GM19397 (cell line): ENCODE measurements around the gene PLCG2.

Experiments
- ATAC-seq: cut with Tn5 transposase; IDR thresholded peaks from one replicate; pipeline ENCODE4 v1.9.1; 2021; ENCODE audit warnings: mild to moderate bottlenecking, moderate library complexity; ENCODE audit not compliant: unreplicated experiment

Gene PLCG2

DNA sequence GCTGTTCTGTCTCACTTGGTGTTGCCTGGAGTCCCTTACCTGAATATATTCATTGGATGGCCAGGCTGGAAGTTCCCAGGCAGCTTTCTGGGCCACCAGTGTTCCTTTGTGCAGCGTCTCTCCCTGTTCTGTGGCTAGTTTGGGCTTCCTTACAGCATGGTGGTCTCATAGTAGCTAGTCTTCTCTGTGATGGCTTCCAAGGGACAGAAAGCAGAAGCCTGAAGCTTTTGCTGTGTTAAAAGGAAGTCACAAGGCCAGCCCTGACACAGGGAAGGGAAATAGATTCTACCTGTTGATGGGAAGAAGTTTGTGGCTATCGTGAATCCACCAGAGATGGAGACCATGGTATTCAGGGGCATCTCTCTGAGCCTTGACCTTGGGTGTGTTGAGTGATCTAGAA lies 34.6 kb downstream of the PLCG2 start:
- no peak for ATAC-seq

DNA sequence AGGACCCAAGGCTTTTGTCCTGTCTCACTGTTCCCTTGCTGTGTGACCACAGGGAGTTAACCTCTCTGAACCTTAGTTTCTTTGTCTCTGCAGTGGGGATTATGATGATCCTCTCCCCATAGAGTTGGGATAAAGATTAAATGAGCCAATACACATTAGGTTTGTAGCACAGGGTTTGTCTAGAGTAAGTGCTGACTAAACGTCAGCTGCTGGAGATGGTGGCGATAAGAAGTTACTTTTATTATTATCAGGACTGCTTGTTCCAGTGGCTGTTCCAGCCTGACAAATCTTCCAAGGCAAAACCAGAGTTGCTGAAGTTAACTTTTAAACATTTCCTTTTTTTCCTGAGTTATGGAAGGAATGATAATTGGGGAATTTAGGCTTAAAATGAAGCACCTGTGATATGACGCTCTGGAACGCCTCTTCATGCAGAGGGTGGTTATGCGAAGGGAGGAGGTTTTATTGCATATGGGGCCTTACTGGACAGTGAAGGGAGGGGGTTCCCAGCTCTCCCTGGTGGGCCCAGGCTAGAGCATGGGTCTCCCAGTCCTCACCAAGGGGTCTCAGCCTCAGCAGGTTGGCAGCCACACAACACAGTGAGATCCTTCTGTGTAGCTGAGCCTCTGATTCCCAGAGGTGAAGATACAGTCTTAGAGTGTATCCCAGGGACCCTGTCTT lies 35.8 kb downstream of the PLCG2 start:
- ATAC-seq: no peak

DNA sequence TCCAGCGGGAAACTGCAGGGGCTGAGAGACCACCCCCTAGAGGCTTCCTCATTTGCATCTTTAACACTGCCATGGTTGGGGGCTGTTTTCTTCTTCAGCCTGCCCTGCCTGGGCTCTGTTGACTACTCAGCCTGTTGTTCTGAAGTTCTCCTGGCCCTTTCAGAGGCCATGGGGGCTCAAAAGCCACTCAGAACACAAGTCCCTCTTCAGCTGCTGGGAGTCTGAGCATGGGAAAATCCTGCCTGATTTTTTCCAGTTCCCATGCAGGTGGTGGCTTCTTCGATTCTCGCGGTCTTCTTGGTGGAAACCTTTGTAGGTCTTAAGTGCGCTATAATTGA lies 36.3 kb downstream of the PLCG2 start:
- no peak for ATAC-seq

DNA sequence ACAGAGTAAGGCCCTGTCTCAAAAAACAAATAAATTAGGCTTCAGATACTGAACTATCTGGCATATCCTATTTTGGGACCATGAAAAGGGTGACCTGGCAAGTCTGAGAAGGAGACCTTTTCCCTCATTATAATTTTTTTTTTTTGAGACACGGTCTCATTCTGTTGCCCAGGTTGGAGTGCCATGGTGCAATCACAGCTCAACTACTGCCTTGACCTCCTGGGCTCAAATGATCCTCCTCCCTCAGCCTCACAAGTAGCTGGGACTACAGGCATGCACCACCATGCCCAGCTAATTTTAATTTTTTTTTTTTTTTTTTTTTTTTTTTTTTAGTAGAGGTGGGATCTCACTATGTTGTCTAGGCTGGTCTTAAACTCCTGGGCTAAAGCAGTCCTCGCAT lies 37.3 kb downstream of the PLCG2 start:
- no peak for ATAC-seq

DNA sequence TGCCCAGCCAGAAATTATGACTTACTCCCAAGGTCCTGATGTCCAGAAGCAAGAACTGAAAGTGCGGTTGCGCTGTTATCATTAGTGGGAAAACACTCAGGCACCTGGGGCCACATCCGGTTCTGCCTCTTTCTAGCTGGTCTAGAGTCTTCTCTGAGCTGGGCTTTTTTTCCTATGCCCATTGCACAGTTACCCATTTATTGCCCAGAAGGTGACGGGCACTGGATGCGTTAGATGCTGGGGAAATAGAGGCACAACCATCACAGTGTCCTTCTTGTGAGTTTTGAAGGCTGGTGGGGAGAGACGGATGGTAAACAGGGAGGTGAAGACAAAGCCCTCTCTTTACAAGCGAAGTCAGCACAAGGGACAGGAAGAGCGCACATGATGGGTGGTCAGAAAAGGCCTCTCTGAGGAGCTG lies 37.7 kb downstream of the PLCG2 start:
- ATAC-seq: no peak

DNA sequence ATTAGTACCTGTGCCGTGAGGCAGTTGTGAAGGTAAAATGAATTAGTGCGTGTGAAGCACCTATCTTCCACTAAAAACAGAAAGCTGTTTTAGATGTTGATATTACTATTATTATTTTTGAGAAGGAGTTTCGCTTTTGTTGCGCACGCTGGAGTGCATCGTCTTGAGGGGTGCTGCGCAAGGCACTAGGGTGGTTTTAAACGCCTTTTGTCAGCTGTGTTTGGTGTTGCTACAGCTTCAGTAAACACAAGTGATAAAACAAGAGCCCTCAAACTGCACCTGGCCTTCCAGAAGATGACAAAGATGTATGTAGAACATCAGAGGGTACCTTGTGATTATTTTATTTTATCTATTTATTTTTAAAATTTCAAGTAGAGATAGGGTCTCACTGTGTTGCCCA lies 38.2 kb downstream of the PLCG2 start:
- no peak for ATAC-seq

DNA sequence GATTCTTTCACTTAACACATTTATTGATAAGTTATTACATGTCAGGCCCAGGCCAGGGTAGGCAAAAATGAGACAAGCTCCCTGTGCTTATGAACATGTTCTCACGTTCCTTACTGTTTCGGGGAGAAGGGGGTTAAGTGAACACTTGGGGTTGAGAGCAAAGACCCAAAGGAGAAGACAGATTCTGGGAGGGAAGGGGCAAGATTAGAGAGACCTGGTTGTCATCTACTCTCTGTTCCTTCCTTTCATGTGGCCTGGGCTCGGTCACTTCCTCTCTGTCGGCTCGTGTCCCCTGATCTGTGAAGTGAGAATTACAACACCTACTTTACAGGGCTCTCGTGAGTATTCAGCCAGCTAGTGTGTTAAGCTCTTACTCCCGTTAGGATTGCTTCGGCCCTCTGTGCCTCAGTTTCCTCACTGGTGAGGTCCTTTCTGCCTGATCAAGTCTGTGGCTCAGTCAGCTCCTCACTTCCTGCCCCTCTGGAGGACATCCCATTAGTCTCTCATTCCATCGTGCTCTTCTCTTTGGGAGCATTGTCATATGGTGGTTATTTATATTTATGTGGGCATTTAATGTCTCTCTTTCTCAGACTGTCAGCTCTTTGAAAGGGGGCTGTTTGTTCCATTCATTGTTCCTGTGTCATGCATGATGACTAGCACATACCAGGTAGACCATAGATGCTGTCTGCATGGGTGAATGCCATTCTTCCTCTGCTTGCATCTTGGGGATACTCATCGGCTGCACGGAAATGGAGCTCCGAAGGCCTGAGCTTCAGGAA lies 38.9 kb downstream of the PLCG2 start:
- peak; percentile 22 for ATAC-seq

DNA sequence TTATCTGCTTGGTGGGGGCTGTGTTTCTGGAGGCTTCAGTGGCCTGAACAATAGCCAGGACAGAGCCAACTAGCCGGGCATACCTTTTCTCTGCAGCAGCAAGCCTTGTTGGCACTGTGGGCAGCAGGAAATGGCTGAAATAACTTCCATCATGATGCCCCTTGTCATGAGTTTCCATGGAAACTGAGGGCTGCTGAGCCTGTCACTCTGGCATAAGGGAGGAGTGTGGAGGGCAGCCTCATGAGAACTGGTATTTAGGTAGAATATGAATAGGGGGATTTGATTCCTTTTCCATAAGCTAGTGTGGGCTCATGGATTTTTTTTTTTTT lies 39.4 kb downstream of the PLCG2 start:
- ATAC-seq: no peak

DNA sequence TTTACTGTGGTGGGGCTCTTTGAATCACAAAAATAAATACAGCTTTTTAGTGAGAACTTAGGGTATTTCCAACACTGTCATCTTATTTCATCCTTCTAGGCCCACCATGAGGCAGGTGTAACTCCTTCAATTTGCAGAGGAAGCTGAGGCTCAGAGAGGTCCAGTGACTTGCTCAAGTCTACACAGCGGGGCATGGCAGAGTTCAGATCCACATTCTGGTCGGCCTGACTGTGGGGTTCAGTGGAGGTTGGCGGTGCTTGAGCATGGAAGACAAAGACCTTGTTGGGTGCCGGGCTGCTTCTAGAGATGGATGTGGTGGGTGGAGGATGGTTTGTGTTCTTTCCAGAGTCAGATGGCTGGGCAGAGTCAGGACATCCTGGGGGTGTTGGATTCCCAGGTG lies 39.8 kb downstream of the PLCG2 start:
- ATAC-seq: no peak

DNA sequence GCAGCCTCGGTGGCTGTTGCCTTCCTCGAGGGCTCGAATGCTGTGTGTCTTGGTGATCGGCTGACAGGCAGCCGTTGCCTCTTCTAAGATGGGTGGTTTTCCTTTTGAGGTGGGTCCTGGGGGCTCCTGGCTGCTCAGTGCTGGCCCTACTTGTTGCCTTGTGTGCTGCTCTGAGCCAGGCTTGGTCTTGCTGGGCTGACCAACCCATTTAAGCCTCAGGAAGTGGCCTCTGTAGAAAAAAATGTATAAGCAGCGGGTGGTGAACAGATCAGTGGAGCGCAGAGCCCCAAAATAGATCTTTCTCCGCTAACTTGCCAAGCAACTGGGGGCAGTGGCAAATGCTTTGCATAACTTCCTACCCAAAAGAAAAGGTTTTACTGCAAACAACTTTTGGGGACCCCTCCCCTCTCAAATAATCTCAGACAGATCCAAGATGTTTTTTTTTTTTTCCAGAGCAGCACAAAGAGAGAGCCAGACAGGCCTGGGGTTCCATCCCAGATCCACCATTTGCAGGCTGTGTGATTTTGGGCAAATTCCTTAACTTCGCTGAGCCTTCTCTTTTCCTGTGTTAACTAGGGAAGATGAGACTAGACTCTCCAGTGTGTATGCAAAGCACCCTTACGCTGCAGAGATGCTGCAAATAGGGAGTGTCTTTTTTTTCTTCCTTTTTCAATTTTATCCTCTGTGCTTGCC lies 42.5 kb downstream of the PLCG2 start:
- peak; percentile 41 for ATAC-seq

DNA sequence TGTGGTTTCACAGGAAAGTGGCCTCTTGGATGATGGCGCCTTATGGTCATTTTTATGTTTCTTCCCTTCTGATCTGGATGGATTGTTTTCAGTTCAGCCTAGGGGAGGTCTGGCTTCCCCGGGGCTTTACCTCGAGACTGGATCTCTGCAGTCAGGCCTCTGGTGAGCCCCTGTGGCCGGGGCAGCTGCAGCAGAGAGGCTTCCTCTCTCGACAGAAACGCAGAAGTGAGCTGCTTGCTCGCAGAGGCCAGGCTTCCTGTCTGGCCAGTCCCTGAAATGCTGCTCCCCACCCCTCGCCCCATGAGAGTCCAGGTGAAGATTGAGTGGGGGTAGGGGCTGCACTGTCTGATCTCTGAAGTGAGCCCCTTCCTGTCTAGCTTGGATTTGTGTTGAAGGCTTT lies 44.0 kb downstream of the PLCG2 start:
- ATAC-seq: peak; percentile 58

DNA sequence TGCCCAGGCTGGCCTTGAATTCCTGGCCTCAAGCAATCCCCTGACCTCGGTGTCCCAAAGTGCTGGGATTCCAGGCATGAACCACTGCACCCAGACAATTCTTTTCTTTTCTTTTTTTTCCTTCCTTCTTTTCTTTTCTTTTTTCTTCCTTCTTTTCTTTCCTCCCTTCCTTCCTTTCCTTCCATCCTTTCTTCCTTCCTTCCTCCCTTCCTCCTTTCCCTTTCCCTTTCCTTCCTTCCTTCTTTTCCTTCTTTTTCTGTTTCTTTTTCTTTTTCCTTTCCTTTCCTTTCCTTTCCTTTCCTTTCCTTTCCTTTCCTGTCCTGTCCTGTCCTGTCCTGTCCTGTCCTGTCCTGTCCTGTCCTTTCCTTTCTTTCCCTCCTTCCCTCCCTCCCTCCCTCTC lies 44.6 kb downstream of the PLCG2 start:
- no peak for ATAC-seq

DNA sequence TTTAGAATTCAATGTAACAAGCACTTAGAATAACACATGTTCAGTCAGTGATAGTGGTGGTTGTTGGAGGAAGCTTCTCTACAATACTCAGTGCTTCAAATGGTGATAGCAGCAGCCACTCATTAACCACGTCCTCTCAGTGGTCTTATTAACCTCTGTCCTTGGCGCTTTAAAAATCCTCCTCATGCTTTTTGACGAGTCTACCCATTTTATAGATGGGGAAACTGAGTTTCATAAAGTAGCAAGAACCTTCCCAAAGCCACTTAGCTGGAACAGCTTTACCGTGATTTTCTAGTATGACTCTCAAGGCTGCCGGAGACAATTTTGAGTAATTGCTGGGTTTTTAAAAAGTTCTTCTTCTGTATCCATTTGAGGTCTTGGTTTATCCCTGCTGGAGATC lies 47.4 kb downstream of the PLCG2 start:
- ATAC-seq: no peak

DNA sequence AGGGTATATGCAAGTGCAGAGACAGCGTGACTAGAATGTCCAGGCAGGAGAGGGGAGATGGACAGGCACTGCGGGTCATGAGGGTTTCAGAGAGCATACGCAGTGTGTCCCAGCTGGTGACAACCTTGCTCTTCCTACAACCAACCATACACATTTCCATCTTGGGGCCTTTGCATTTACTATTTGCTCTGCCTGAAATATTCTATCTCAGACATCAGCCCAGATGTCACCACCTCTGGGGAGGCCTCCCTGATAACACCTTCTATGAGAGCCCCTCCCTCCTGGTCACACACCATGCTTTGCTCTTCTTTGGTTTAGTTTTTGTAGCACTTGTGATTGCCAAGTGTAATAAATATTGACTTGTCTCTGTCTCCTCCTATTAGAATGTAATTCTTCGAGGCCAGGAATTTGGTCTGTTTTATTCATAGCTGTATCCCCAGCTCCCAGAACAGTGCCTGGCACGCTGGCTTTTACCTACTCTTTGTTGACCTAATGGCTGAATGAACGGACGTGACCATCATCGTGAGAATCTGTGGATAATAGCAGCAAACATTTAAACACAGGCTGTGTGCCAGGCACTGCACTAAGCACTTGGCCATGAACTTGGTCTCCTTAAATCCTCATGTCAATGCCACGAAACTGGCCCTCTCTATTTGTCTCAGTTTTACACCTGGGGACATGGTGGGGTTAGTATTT lies 51.9 kb downstream of the PLCG2 start:
- peak; percentile 3 for ATAC-seq

DNA sequence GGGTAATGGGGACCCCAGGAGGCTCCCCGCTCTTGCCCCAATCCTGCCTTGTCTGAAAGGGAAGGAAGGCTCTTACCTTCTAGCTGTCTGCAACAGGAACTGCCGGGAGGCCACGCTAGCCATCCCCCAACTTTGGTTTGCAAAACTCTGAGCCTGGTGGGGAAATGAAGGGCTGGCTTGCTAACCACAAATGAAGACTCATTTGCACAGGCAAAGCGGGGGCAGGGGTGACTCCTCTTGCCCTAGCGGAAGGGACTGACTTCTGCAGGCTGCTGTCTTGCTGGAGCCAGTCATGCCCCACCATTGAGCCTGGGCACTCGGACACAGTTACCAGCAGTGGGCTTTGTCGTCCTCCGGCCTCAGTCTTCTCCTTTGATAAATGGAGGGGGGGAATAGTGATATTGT lies 52.6 kb downstream of the PLCG2 start:
- peak; percentile 72 for ATAC-seq

DNA sequence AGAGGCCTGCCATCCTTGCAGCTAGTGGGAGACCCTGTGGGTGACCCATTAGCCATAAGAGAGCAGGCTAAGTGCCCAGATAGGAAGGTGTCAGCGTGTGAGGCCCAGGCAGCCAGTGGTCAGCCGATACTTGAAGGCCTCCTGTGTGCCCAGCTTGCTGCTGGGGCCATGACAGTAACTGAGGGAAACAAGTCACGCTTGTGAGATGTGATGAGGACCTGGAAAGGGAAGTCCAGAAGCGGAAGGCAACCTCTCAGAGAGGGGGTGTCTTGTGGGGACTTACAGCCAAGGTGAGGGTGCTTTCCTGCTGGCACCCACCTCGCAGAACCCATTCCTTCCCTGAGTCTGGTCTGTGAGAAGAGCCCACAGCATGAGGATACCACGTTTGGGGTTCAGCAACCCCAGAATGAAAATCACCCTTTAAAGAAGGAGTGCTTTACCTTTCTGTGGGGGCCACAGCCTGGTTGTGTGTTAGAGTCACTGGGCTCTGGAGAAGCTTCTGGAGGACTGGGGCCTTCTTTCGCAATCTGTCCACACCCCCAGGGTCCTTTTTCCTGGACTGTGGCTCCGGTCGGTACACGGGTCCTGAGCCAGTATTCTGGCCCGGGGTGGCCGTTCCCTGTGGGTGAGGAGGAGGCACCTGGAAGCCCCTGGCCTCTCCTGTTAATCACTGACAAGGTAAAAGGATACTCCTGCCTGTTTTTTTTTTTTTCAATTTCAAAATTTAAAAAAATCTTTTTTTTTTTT lies 53.9 kb downstream of the PLCG2 start:
- no peak for ATAC-seq

DNA sequence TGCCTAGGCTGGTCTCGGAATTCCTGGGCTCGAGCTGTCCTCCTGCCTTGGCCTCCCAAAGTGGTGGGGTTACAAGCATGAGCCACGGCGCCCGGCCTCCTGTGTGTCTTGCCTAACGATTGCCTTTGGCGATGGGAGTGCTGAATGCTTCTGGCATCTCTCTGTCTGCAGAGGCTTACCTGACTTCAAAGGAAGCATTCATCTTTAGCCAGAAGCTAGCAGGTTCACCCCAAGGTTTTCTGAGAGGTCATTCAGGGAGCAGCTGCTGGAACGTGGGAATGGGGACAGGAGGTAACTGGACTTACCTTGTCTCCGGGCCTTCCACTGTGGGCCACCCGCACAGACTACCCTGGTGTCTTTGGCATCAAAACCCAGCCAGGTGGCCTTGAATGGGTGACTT lies 54.7 kb downstream of the PLCG2 start:
- ATAC-seq: no peak

DNA sequence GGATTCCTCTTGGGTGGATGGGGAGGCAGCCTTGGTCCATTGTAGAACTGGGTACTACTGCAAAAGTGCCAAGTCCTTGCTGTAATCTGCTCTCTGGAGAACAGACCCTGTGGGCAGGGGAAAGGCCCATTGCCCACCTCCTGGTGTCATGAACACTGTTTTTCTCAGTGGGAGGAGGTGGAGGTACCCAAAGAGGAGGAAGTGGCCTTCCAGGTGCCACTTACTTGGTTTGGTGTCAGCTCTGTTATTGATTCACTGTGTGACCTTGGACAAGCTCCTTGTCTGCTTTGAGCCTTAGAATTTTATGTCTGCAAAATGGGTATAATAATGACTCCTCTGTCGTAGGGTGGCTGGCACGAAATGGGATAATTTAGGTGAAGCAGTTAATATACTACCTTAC lies 55.8 kb downstream of the PLCG2 start:
- no peak for ATAC-seq

DNA sequence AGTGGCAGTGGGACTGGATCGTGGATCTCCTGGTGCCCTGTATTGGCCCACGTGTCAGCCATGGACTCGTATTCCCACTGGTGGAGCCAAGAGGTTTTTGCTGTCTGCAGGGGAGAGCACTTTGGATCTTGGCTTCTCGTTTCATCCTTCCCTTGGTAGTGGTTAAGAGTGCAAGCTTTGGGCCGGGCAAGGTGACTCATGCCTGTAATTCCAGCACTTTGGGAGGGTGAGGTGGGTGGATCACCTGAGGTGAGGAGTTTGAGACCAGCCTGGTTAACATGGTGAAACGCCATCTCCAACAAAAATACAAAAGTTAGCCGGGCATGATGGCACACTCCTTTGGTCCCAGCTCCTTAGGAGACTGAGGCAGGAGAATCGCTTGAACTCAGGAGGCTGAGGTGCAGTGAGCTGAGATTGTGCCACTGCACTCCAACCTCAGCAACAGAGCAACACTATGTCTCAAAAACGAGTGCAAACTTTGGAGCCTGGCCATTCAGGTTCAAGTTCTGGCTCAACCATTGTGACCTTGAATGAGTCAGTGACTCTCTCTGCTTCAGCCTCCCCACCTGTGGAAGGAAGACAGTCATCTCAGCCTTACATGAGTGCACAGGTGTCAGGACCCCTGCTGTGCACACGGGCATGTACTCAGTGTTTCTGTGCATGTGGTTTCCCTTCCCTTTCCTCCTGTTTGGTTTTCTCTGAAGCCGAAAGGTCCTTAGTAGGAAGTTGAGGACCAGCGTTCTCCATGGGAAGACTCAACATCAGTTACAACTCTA lies 57.4 kb downstream of the PLCG2 start:
- peak; percentile 60 for ATAC-seq

DNA sequence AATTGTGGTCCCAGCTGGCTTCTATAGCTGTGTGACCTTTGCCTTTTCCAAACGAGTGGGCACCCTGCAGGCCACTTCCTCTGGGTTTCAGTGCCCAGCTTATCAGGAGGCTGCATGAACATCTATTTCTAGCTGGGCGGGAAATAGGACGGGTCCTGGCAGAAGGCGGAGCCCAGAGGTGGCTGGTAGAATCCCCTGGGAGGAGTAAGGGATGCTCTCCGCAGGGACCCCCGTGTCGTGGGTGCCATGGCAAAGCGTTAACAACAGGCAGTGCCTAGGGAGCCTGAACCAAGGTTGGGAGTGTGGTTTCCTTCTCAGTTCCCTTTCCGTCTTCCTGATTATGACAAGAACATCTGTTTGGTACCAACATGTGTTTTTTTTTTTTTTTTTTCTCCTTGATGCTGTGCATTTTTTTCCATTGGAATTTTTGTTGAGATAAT lies 58.2 kb downstream of the PLCG2 start:
- ATAC-seq: no peak
